Subcutaneous abdominal adipose tissue (tissue), 5 donors: ENCODE measurements around the gene CRTAC1.

Experiments used
- H3K27ac ChIP-seq: one replicate; pipeline ENCODE4 v1.7.0; 2013; ENCODE audit warnings: low read depth, mild to moderate bottlenecking, inconsistent platforms, low read length, moderate library complexity
- H3K27me3 ChIP-seq, 5 donors: one replicate each; pipeline ENCODE4 v1.7.0; 2013; ENCODE audit warnings: low read length in 5 of 5, inconsistent platforms in 1 of 5; ENCODE audit not compliant: control insufficient read depth in 5 of 5, insufficient read depth in 4 of 5
- H3K36me3 ChIP-seq, 5 donors: one replicate each; pipeline ENCODE4 v1.7.0; 2013; ENCODE audit warnings: low read length in 5 of 5; ENCODE audit not compliant: control insufficient read depth in 5 of 5, insufficient read depth in 5 of 5
- H3K4me1 ChIP-seq, 5 donors: one replicate each; pipeline ENCODE4 v1.7.0; 2013; ENCODE audit warnings: low read length in 5 of 5, mild to moderate bottlenecking in 3 of 5, moderate library complexity in 1 of 5; ENCODE audit not compliant: control insufficient read depth in 5 of 5, insufficient read depth in 5 of 5
- H3K4me3 ChIP-seq, 5 donors: one replicate each; pipeline ENCODE4 v1.7.0; 2013; ENCODE audit warnings: low read length in 5 of 5, low read depth in 1 of 5
- H3K9ac ChIP-seq, 5 donors: one replicate each; pipeline ENCODE4 v1.7.0; 2013; ENCODE audit warnings: low read length in 5 of 5, mild to moderate bottlenecking in 4 of 5, moderate library complexity in 3 of 5
- H3K9me3 ChIP-seq, 5 donors: one replicate each; pipeline ENCODE4 v1.7.0; 2013; ENCODE audit warnings: low read length in 5 of 5; ENCODE audit not compliant: control insufficient read depth in 5 of 5
- donor health status: healthy.
- donor health status: healthy.
- donor health status: healthy.
- donor health status: healthy.
- donor health status: healthy.

Gene CRTAC1

DNA sequence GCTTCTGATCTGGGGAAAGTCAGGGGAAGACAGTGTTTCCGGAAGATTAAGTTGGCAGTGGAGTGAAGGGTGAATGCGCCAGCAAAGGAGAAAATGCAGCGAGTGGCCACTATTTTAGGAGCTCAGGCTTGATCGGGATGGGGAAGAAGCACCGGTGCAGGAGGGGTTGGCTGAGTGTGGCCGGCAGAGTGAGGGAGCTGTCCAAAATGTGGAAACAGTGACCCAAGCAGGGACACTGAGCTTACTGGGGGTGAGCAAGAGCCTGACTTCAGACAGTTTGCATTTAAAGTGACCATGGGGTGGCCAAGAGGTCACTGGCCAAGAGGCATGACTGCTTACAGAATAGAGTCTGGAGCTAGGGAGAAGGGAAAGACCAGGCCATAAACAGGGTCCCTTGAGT lies 101.5 kb downstream of the CRTAC1 start:
- H3K36me3 ChIP-seq = no peaks in the 10 kb centered on the region
- H3K9ac ChIP-seq = no peak overlapping the region
- H3K4me1 ChIP-seq = no peaks in the 10 kb centered on the region
- H3K4me3 ChIP-seq = no peak overlapping the region
- no peaks in the 10 kb centered on the region for H3K9me3 ChIP-seq
- H3K27ac ChIP-seq = no peak overlapping the region
- H3K27me3 ChIP-seq = peaks cover 0 to 42% (median 28%) of the 10 kb centered on the region in 5 donors

DNA sequence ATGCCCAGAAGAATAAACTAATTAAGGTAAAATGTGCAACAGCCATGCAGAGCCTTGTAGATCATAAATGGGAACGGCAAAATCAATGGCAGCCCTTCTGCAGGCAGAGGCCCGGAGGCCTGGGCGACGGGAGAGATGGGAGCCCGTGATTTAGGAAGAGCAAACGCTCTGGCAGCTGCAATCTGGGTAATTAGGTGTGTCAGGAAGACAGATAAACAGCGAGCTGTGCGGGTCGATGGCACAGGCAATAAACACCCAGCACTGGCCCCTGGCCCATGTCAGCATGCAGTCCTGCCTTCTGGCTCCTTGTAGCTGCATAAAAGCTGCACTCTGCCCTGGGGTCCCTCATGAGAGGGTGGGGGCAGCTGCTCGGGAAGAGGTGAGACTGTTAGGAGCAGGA lies 102.8 kb downstream of the CRTAC1 start:
- Histone ChIP-seq H3K27ac (no peak overlapping the region), H3K4me1 (no peaks in the 10 kb centered on the region), H3K36me3 (no peaks in the 10 kb centered on the region), H3K9ac (no peak overlapping the region), H3K4me3 (no peak overlapping the region), H3K9me3 (no peaks in the 10 kb centered on the region), H3K27me3 (peaks cover 0 to 44% (median 26%) of the 10 kb centered on the region in 5 donors)

DNA sequence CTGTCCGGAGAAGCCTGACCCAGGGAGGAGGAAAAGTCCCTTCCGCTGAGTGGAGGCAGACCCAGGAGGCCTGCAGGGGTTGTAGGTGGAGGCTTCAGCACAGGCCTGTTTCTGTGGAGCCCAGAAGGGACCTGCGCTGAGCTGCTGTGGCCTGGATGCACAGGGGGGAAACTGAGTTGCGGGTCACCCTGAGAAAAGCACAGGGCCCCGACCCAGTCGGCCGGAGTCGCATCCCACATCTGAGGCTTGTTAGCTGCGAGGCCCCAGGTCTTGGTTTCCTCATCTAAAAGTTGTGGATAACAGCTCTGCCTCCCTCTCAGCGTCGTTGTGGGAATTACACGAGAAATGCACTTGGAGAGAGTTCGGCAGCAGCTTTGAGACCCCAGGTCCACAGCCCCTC lies 104.4 kb downstream of the CRTAC1 start:
- no peaks in the 10 kb centered on the region for H3K4me1 ChIP-seq
- no peak overlapping the region for H3K4me3 ChIP-seq
- H3K27me3 ChIP-seq = peaks cover 0 to 57% (median 28%) of the 10 kb centered on the region in 5 donors
- H3K9ac ChIP-seq = no peak overlapping the region
- no peaks in the 10 kb centered on the region for H3K36me3 ChIP-seq
- H3K9me3 ChIP-seq = no peaks in the 10 kb centered on the region
- H3K27ac ChIP-seq = no peak overlapping the region

DNA sequence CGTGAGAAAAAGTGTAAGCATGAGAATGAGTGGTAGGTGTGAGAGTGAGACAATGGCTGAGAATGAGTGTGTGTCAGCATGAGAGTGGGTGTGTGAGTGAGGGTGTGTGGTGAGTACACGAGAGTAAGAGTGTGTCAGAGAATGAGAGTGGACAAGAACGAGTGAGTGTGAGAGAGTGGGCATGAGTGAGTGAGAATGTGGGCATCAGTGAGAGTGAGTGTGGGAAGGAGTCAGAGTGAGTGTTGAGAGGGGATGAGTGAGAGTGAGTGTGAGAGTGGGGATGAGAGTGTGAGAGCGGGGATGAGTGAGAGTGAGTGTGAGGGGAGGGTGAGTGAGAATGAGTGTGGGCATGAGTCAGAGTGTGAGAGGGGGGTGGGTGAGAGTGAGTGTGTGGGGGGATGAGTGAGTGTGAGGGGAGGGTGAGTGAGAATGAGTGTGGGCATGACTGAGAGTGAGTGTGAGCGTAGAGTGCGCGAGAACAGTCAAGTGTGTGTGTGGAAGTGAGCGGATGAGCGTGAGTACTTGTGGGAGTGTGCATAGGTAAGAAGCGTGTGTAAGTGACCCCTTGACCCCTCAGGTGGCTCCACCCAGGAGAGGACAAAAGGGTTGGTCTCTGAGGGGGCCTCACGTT lies 105.0 kb downstream of the CRTAC1 start:
- Histone ChIP-seq H3K4me1 (no peaks in the 10 kb centered on the region), H3K9me3 (no peaks in the 10 kb centered on the region), H3K9ac (no peak overlapping the region), H3K36me3 (no peaks in the 10 kb centered on the region), H3K4me3 (no peak overlapping the region), H3K27me3 (peaks cover 4 to 57% (median 28%) of the 10 kb centered on the region in 5 donors), H3K27ac (no peak overlapping the region)

DNA sequence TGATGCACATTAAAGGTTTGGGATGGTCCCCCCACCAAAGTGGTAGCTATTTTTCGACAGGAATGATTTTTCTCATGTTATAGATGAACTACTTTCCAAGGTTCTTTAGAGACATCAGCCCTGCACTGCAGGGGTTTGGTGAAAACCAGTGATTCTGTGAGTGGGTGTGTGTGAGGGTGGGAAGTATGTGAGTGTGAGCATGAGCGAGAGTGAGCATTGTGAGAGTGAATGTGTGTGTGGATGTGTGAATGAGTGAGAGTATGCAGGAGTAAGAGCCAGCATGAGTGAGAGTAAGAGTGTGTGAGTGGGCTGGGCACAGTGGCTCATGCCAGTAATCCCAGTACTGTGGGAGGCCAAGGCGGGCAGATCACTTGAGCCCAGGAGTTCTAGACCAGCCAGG lies 105.7 kb downstream of the CRTAC1 start:
- Histone ChIP-seq H3K4me3 (no peak overlapping the region), H3K27me3 (peaks cover 4 to 63% (median 30%) of the 10 kb centered on the region in 5 donors), H3K9me3 (no peaks in the 10 kb centered on the region), H3K27ac (no peak overlapping the region), H3K36me3 (no peaks in the 10 kb centered on the region), H3K4me1 (no peaks in the 10 kb centered on the region), H3K9ac (no peak overlapping the region)

DNA sequence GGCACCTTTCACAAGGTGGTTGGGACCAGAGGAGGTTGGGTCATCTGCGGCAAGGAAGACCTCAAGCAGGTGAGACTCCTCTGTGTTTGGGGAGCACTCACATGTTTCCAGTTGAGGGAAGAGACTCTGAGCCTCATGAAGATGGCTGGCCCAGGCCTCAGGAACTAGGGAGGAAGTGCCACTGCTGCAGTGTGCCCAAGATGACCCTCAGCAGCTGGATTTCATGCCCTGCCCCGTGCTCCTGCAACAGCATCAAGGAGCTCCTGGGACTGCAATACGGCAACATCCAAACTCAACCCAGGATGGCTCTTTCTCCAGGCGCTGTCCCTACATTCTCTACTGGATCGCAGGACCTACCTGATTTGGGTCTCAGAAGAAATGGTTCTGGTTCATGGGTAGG lies 106.9 kb downstream of the CRTAC1 start:
- Histone ChIP-seq H3K36me3 (no peaks in the 10 kb centered on the region), H3K9ac (no peak overlapping the region), H3K4me1 (no peaks in the 10 kb centered on the region), H3K4me3 (no peak overlapping the region), H3K27me3 (peaks cover 4 to 61% (median 35%) of the 10 kb centered on the region in 5 donors), H3K9me3 (no peaks in the 10 kb centered on the region), H3K27ac (no peak overlapping the region)

DNA sequence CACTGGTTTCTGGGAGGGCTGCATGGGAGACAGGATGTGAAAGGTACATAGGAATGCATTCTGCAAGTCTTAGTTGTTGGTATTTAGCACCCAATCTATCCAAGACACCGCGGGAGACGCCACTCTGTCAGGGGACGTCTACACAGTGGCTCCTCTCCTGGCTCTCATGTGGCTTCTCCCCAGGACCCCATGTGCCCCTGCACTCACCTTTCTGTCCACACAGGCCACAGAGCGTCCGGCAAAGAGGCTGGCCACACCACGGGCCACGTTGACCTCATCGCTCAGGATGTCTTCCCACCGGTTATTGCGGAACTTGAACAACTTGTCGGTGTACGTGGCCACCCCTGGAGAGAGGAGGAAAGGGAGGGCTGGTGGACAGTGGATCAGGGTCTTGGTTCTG lies 107.4 kb downstream of the CRTAC1 start:
- Histone ChIP-seq H3K36me3 (no peaks in the 10 kb centered on the region), H3K27me3 (peaks cover 4 to 56% (median 33%) of the 10 kb centered on the region in 5 donors), H3K4me1 (no peaks in the 10 kb centered on the region), H3K9me3 (no peaks in the 10 kb centered on the region), H3K9ac (no peak overlapping the region), H3K4me3 (no peak overlapping the region), H3K27ac (no peak overlapping the region)

DNA sequence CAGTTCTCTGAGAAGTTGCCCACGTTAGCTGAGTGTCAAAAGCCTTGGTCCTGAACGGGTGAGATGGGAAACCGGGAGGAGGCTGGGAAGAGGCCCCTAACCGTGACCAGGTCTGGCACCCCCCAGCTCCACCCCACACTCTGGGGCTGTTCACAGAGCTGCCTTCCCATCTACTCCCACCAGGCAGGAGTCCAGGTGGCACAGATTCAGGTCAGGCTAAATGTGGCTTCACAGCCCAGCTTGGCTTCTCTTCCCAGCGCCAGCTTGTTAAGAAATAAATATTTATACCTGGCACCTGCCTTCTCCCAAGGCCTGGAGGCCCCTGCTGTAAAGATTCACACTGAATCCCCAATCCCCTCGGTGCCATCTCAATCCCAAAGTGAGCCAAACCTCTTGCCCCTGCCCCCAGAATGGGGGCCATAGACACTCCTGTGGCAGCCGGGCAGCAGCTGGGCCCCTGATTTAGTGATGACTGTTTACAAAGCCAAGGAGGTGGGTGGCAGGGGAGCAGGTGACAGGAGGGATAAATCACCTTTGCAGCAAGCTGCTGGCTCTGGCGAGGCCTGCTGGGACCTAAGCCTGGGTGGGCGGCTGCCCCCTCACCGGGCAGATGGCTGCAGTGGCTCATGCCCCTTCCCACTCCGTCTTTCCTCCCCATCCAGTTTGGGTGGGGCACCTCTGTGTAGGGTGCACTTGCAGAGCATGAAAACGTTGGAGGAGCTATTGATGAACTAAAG lies 108.2 kb downstream of the CRTAC1 start:
- Histone ChIP-seq H3K27me3 (peaks cover 4 to 48% (median 25%) of the 10 kb centered on the region in 5 donors), H3K4me3 (no peak overlapping the region), H3K9ac (no peak overlapping the region), H3K36me3 (no peaks in the 10 kb centered on the region), H3K9me3 (no peaks in the 10 kb centered on the region), H3K27ac (no peak overlapping the region), H3K4me1 (peaks cover 0 to under 1% (median 0%) of the 10 kb centered on the region in 5 donors)

DNA sequence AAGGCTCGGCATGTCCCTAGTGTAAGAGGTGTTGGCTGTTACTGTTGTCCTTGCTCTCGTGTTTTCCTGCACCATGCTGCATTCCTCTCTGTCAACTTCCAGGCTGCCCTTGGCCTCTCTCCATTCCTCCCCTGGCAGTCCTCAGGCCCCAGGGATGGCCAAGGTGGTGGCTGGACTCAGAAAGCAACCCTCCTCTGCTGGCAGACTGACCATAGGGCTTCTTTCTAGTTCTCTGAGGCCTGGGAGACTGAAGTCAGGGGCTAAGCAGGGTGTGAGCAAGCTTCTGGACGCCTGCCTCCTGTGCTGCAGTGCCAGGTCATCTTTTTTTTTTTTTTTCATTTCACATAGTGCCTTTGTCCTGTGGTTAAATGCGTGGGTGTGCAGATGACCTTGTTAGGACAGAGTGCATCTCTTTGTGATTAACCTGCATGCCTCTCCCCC lies 108.8 kb downstream of the CRTAC1 start:
- no peaks in the 10 kb centered on the region for H3K9me3 ChIP-seq
- no peak overlapping the region for H3K4me3 ChIP-seq
- peaks cover 3 to 7% (median 6%) of the 10 kb centered on the region in 5 donors for H3K4me1 ChIP-seq
- no peaks in the 10 kb centered on the region for H3K36me3 ChIP-seq
- H3K27ac ChIP-seq = no peak overlapping the region
- no peak overlapping the region for H3K9ac ChIP-seq
- H3K27me3 ChIP-seq = peaks cover 4 to 44% (median 19%) of the 10 kb centered on the region in 5 donors

DNA sequence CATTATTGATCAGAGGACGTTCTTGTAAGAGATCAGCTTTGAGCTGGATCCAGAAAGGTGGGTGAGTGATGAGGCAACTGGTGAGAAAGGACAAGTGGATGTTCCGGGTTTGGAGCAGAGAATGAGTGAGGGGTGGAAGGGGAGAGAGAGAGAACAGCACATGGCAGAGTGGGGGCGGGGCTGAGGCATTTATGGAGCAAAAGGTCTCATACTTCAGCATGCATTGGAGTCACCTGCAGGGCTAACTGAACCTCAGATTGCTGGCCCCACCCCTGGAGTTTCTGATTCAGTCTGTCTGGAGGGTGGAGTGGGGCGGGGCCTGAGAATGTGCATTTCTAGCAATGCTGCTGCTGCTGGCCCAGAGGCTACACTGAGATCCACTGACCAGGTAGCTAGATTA lies 109.6 kb downstream of the CRTAC1 start:
- H3K27me3 ChIP-seq = peaks cover 4 to 43% (median 19%) of the 10 kb centered on the region in 5 donors
- no peak overlapping the region for H3K4me3 ChIP-seq
- H3K36me3 ChIP-seq = no peaks in the 10 kb centered on the region
- H3K9ac ChIP-seq = no peak overlapping the region
- H3K9me3 ChIP-seq = no peaks in the 10 kb centered on the region
- peaks cover 4 to 14% (median 12%) of the 10 kb centered on the region in 5 donors for H3K4me1 ChIP-seq
- H3K27ac ChIP-seq = no peak overlapping the region
